ENCODE results near the gene POMP. TPM values are rescaled to one million over a fixed set of nuclear protein-coding genes. Genes with fewer than 3 reads are reported as not detected.

The POMP gene
- total RNA-seq, 1 donor = 147 TPM

GRCh38 chr13:28651810-28652401 is 7.0 kb upstream of the POMP start:
- no peak for DNase-seq (ENCODE audit: low read depth)
- no peak for TF ChIP-seq CTCF (IDR thresholded peaks at IDR 0.05; ENCODE audit: insufficient read depth, low read length)
- H3K4me3 ChIP-seq (ENCODE audit: low read depth, low read length) = no peak overlapping the region

- TF ChIP-seq CTCF (IDR thresholded peaks at IDR 0.05; ENCODE audit: insufficient read depth, low read length) = no peak
- no peak for DNase-seq (ENCODE audit: low read depth)
- H3K4me3 ChIP-seq (ENCODE audit: low read depth, low read length) = no peak overlapping the region
Measured at GRCh38 chr13:28653111-28653510, 5.8 kb upstream of the POMP start.

- DNase-seq (ENCODE audit: low read depth) = peak; percentile 62
- no peak overlapping the region for H3K4me3 ChIP-seq (ENCODE audit: low read depth, low read length)
- TF ChIP-seq CTCF (IDR thresholded peaks at IDR 0.05; ENCODE audit: insufficient read depth, low read length) = no peak
Measured at GRCh38 chr13:28654276-28654675, 4.7 kb upstream of the POMP start.

- no peak for TF ChIP-seq CTCF (IDR thresholded peaks at IDR 0.05; ENCODE audit: insufficient read depth, low read length)
- H3K4me3 ChIP-seq (ENCODE audit: low read depth, low read length) = no peak overlapping the region
- DNase-seq (ENCODE audit: low read depth) = peak; percentile 66
Measured at GRCh38 chr13:28655561-28655960, 3.4 kb upstream of the POMP start.

- H3K4me3 ChIP-seq (ENCODE audit: low read depth, low read length) = peak overlapping the region; percentile 98
- peak; percentile 50 for DNase-seq (ENCODE audit: low read depth)
- TF ChIP-seq CTCF (IDR thresholded peaks at IDR 0.05; ENCODE audit: insufficient read depth, low read length) = peak; percentile 17
Measured at GRCh38 chr13:28657784-28658538, 969 bp upstream of the POMP start.

- no peak for DNase-seq (ENCODE audit: low read depth)
- no peak for TF ChIP-seq CTCF (IDR thresholded peaks at IDR 0.05; ENCODE audit: insufficient read depth, low read length)
- peak overlapping the region; percentile 98 for H3K4me3 ChIP-seq (ENCODE audit: low read depth, low read length)
Measured at GRCh38 chr13:28658539-28658795, 463 bp upstream of the POMP start.

- H3K4me3 ChIP-seq (ENCODE audit: low read depth, low read length) = peak overlapping the region; percentile 98
- peak; percentile 75 for DNase-seq (ENCODE audit: low read depth)
- TF ChIP-seq CTCF (IDR thresholded peaks at IDR 0.05; ENCODE audit: insufficient read depth, low read length) = no peak
Measured at GRCh38 chr13:28659621-28659970, 666 bp downstream of the POMP start.

Measured in fibroblast of the aortic adventitia (primary cell).